Activated CD8-positive, alpha-beta memory T cell treated with anti-CD3 and anti-CD28 coated beads for 1 hour (primary cell): ENCODE measurements around the gene ANKFY1.

Experiments used
- DNase-seq, 2 donors: peaks; one replicate each; pipeline ENCODE4 v3.0.0-alpha.2; 2020; ENCODE audit warnings: low read depth in 1 of 2; ENCODE audit errors: extremely low read depth in 1 of 2

The ANKFY1 gene, protein sequence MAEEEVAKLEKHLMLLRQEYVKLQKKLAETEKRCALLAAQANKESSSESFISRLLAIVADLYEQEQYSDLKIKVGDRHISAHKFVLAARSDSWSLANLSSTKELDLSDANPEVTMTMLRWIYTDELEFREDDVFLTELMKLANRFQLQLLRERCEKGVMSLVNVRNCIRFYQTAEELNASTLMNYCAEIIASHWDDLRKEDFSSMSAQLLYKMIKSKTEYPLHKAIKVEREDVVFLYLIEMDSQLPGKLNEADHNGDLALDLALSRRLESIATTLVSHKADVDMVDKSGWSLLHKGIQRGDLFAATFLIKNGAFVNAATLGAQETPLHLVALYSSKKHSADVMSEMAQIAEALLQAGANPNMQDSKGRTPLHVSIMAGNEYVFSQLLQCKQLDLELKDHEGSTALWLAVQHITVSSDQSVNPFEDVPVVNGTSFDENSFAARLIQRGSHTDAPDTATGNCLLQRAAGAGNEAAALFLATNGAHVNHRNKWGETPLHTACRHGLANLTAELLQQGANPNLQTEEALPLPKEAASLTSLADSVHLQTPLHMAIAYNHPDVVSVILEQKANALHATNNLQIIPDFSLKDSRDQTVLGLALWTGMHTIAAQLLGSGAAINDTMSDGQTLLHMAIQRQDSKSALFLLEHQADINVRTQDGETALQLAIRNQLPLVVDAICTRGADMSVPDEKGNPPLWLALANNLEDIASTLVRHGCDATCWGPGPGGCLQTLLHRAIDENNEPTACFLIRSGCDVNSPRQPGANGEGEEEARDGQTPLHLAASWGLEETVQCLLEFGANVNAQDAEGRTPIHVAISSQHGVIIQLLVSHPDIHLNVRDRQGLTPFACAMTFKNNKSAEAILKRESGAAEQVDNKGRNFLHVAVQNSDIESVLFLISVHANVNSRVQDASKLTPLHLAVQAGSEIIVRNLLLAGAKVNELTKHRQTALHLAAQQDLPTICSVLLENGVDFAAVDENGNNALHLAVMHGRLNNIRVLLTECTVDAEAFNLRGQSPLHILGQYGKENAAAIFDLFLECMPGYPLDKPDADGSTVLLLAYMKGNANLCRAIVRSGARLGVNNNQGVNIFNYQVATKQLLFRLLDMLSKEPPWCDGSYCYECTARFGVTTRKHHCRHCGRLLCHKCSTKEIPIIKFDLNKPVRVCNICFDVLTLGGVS

DNA sequence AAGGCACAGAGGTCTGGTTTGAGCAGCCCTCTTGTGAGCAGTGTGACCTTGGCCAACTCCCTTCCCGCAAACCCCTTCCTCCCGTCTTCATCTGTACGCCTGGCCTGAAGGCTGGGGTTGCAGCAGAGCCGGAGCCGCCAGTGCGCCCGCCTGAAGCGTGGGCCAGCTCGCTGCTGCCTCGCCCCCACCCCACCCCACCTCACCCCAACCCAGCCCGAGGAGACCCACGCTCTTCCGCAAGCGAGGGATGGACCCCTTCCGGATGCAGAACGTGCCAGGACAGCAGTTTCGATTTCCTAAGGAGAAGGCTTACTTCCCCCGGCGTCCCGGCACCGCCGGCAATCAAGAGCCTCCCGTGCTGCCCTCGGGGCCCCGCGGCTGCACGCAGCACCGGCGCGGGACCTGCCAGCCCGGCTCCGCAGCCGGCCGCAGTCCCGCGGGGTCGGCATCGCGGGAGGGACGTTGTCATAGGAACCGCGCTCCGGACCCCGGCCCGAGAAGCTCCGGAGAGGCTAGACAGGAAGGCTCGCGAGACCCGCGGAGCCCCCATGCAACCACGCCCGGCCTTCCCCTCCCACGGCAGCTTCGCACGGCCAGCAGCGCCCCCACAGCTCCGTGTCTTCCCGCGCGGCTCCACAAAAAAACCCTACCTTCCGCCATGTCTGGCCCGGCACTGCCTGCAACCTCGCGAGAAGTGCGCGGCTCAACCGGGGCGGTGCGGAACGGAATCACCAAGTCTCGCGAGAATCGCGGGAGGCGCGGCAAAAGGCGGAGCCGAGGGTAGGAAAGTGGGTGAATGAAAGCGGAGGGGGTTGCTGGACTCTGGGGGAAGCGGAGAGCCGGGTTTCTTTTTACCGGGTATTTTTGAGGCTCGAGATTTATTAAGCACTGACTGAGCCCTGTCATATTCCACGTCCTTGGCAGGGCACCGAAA, at the start of gene ANKFY1:
ANKFY1 (minus strand) TSS at position 698 of the 934 bp plus-strand sequence; CDS start at position 660, 38 bp downstream.
- DNase-seq = peak; percentile 94 to 96

DNA sequence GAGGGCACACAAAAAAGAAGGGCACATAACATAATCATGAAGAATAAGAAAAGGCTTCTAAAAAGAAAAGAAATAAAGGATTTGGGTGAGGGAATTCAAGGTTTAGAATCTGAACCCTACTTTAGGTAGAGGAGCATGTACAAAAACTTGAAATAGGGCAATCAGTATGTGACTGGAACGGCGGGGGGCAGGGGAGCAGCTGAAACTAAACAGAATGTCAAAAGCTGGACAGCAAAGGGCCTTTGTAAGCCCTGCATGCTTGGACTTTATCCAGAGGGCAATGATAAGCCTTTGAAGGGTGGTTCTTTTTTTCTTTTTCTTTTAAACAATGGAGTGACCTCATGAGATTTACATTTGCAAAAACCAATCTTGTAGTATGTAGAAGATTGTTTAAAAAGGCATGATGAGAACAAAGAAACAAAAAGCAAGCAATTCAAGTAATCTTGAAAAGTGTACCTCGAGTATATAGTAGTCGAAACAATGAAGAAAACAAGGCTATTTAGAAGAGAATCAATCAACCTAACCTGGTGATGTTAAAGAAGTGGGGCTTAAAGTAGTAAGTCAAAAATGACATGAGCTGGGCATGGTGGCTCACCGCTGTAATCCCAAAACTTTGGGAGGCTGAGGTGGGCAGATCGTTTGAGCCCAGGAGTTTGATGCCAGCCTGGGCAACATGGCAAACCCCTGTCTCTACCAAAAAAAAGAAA, 46.7 kb upstream of the ANKFY1 start:
- no peak for DNase-seq

DNA sequence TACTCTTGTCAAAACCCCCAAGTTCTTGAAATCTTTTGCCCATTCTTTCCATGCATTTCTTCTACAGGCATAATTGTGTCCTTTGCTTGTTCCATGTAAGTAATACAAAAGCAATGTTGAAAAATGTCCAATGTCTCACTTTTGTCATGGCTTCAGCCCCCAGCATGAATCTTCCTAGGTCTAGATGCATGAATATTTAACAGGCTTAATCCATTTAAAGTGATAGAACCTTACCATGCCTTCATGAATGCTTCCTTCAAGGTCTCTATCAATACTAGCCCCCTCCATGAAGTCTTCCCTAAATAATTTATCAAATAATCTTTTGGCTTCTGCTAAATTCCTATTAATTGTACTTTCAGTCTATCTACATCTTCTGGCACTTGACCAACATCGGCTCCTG, 46.1 kb upstream of the ANKFY1 start:
- DNase-seq = no peak

DNA sequence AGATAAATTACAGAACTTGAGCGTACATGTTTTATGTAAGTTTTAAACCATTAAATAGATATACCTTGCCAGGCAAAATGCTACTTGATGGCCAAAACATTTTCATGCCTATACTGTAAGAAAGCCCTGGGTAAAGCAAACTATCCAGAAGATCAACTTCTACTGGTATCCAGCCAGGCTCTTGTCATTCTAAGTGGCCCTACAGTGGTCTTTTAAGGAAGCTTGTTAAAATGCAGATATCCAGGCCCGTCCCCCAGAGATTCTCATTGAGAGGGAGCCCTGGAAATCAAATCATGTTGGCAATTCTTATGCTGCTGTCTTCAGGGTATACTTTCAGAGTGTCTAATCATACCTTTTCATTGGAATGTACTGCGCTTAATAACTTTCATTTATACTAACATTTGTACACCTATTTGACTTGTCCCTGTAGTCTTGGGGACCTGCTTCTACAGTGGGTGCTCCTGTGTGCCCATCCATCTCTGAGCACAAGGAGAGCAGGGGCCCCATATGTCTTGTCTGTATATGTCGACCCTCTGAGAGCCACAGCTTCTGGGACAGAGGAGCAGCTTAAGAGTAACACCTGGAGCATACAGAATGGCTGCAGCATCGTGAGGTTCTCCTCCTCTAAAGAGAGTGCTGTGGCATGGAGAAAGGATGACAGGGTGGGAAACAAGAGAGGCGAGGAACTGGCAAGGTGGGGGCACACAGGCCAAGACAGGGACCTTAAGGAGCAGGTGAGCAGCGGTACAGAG, 43.6 kb upstream of the ANKFY1 start:
- no peak for DNase-seq

DNA sequence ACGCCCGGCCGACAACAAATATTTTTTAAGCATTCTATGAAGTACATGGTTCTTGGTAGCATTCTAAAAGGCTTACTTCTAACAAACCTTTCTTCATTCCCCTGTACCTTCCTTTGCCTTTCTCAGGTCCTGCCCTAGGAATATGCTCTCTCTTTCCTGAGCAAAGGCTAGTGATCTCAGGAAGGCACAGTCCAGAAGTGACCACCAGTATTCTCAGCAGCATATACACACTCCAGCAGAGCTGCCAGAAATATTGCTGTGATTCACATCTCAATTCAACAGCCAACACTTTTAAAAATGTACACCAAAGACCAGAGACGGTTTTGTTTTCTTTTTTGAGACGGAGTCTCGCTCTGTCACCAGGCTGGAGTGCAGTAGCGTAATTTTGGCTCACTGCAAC, 41.4 kb upstream of the ANKFY1 start:
- DNase-seq = no peak

- DNase-seq = peak; percentile 10 to 19
Measured at GRCh38 chr17:4304417-4305027, 40.7 kb upstream of the ANKFY1 start.

DNA sequence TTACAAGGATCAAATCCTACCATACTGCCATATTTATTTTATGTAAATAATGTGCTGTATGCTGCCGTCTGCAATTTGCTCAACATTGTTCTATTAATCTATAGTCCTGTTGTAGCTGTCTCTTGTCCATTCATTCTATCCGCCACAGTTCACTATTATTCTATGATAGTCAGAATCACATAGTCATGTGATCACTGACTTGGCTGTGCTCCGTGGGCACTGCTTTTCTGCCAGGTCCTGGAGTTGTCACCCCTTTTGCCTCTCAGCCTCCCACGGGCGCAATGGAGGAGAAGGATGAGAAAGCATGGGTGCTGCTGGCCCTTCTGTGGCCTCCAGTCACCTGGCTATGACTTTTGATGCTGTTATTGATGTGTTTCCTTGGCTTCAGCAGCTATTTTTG, 37.3 kb upstream of the ANKFY1 start:
- DNase-seq = no peak

GRCh38 chr17:4297351-4297750, 33.6 kb upstream of the ANKFY1 start:
- no peak for DNase-seq

- DNase-seq = no peak
Measured at GRCh38 chr17:4295686-4296085, 31.9 kb upstream of the ANKFY1 start.

- no peak for DNase-seq
Measured at GRCh38 chr17:4293572-4293971, 29.8 kb upstream of the ANKFY1 start.

DNA sequence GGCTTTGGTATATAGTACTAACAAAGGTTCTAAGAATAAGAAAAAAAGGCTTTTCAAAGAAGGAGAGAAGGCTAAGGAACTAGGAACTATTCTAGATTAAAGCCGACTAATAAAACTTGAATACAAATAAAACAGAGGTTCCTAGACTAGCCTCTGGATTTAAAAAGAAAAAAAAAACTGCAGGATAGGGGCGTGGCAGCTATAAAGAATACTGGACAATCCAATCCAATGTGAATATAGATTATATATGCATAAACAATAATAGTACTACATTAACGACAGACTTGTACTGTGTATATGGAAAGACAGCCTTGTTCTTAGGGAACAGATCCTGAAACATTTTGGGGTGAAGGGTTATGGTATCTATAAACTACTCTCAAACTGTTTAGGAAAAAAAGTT, 23.9 kb upstream of the ANKFY1 start:
- no peak for DNase-seq

DNA sequence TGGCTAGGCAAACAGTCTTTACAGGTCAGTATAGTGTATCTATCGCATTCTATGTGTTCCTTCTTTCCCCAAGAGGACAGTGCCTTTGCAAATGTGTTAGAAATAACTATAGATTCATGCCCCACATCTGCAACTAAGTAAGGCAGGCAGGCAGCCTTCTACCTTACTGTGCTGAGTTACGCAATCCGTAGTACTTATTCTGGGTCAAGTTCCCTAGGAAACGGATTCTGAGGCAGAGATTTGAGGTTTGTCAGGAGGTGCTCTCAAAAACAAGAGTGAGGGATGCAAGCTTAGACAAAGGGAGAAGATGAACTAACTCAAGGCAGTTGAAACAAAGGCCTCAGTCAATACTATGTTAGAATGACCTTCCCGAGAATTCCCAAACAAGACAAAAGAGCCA, 12.7 kb upstream of the ANKFY1 start:
- DNase-seq = no peak

- DNase-seq = no peak
Measured at GRCh38 chr17:4272972-4273368, 9.2 kb upstream of the ANKFY1 start.

- DNase-seq = no peak
Measured at GRCh38 chr17:4272213-4272971, 8.6 kb upstream of the ANKFY1 start.

DNA sequence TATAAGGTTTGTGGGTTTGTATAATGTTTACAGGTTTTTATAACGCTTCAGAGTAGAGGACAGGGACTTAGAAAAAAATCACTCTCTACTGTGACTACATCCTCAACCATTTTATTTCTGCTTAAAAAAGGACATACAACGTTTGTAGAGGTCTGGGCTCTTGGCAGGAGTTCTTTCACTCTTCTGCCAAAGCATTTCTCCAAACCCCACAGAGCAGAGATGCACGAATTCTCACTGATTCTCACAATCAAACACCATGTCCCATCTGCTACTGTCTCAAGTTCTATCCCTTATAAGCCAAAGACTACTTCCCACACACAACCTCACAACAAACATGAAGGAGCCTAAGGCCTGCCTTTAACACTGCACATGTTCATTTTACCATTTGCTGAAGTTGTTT, 7.0 kb upstream of the ANKFY1 start:
- DNase-seq = no peak

DNA sequence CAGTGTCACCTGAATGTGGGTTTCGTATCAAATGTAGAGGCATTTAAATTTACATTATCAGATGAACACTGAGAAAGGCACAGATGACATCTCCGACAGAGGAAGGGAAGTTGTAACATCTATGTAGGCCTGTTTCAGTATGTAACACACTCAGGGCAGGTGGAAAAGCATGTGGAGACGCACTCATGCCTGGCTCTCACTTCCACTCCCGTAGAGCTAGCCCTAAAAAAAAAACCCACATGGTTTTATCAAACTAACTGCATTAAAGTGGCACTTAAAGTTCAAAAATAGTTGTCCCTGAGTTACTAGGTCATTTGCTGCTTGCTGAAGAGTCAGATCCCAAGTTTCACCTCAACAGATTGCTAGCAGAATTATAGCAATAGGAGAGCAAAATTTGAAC, 6.1 kb upstream of the ANKFY1 start:
- DNase-seq = no peak

DNA sequence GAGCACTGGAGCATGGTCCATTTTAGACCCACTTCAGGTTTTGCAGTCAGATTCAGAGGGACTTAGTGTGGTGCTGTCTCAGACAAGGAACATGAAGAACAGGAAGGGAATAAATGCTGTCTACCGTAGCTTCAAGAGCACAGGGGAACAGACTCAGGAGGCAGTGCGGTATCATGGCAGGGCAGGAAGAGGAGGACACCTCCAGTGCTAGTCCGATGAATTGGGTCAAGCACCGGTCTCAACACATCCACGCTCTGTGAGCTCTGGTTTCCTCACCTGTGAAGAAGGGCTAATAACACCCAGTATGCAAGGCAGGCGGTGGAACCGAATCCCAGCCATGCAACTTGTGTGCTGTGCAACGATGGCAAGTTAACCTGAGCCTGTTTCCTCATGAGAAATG, 3.6 kb upstream of the ANKFY1 start:
- no peak for DNase-seq

- DNase-seq = no peak
Measured at GRCh38 chr17:4266550-4266949, 2.8 kb upstream of the ANKFY1 start.
